ENCODE results near the gene PROSER3. TPM values are rescaled to one million over a fixed set of nuclear protein-coding genes. Genes with fewer than 3 reads are reported as not detected.

Gene PROSER3
- total and polyA plus RNA-seq, 8 donors = 7.2 to 19.6 (median 8.6) TPM

GRCh38 chr19:35738021-35738886 lies 19.7 kb upstream of the PROSER3 start:
- intact Hi-C loops (cut with DNase I) = no loop called here
- ATAC-seq (no peak), DNase-seq (peak in 2 of 6 donors; percentile 46 to 71), FAIRE-seq (no peak)
- TF ChIP-seq CTCF (IDR thresholded peaks at IDR 0.05) = no peak
- Histone ChIP-seq H3K36me3 (peaks cover 0 to 10% (median 5%) of the 10 kb centered on the region in 3 donors), H3K4me3 (no peak overlapping the region), H3K27me3 (no peaks in the 10 kb centered on the region), H3K4me1 (peaks cover 0 to 4% (median 0%) of the 10 kb centered on the region in 3 donors), H3K27ac (no peak overlapping the region), H3K9me3 (no peaks in the 10 kb centered on the region)
- 92% methylated on average over 37 of the region's 37 CpGs for WGBS, 2 donors

GRCh38 chr19:35738887-35739229 lies 19.1 kb upstream of the PROSER3 start:
- WGBS, 2 donors = 68 to 81% methylated on average over 2 of the region's 2 CpGs
- H3K27me3 ChIP-seq = no peaks in the 10 kb centered on the region
- H3K9me3 ChIP-seq = no peaks in the 10 kb centered on the region
- no peak for TF ChIP-seq CTCF (IDR thresholded peaks at IDR 0.05)
- FAIRE-seq (no peak), DNase-seq (no peak), ATAC-seq (no peak)
- H3K27ac ChIP-seq = peak overlapping the region in 1 of 4 donors; percentile 17
- H3K36me3 ChIP-seq = peaks cover 0 to 10% (median 5%) of the 10 kb centered on the region in 3 donors
- H3K4me1 ChIP-seq = peaks cover 0 to 4% (median 0%) of the 10 kb centered on the region in 3 donors
- intact Hi-C loops (cut with DNase I) = no loop called here
- no peak overlapping the region for H3K4me3 ChIP-seq

- FAIRE-seq = no peak
- H3K27me3 ChIP-seq = no peaks in the 10 kb centered on the region
- peaks cover 0 to 10% (median 5%) of the 10 kb centered on the region in 3 donors for H3K36me3 ChIP-seq
- ATAC-seq = no peak
- H3K4me1 ChIP-seq = peaks cover 2 to 8% (median 6%) of the 10 kb centered on the region in 3 donors
- TF ChIP-seq CTCF (IDR thresholded peaks at IDR 0.05) = no peak
- no peaks in the 10 kb centered on the region for H3K9me3 ChIP-seq
- H3K27ac ChIP-seq = peak overlapping the region; percentile 42 to 80 (median 78)
- peak in 3 of 6 donors; percentile 39 to 79 (median 50) for DNase-seq
- intact Hi-C loops (cut with DNase I) = no loop called here
- 58 to 66% methylated on average over 29 of the region's 29 CpGs for WGBS, 2 donors
- peak overlapping the region; percentile 27 to 60 (median 54) for H3K4me3 ChIP-seq
These were observed 18.5 kb upstream of the PROSER3 start for GRCh38 chr19:35739275-35740107.

- DNase-seq = no peak
- 2 to 3% methylated on average over 16 of the region's 16 CpGs for WGBS, 2 donors
- ATAC-seq = peak in 1 of 4 donors; percentile 2
- no peak for TF ChIP-seq CTCF (IDR thresholded peaks at IDR 0.05)
- Histone ChIP-seq H3K4me1 (peaks cover 4 to 10% (median 7%) of the 10 kb centered on the region in 3 donors), H3K4me3 (peak overlapping the region; percentile 27 to 60 (median 54)), H3K27ac (peak overlapping the region; percentile 42 to 80 (median 78)), H3K27me3 (no peaks in the 10 kb centered on the region), H3K9me3 (no peaks in the 10 kb centered on the region), H3K36me3 (peaks cover 0 to 10% (median 5%) of the 10 kb centered on the region in 3 donors)
- FAIRE-seq = no peak
- intact Hi-C loops (cut with DNase I) = no loop called here
These were observed 17.9 kb upstream of the PROSER3 start for GRCh38 chr19:35740108-35740422.
